Measurements from ENCODE around the gene FBXL7.

- TF ChIP-seq POLR2AphosphoS5 (IDR thresholded peaks at IDR 0.05) (no peak), RAD21 (conservative IDR thresholded peaks at IDR 0.05) (no peak), SMC3 (conservative IDR thresholded peaks at IDR 0.05; ENCODE audit: poor library complexity) (no peak), MXI1 (conservative IDR thresholded peaks at IDR 0.05; ENCODE audit: poor library complexity, severe bottlenecking) (no peak), EP300 (conservative IDR thresholded peaks at IDR 0.05; ENCODE audit: poor library complexity, severe bottlenecking) (no peak), CTCF (IDR thresholded peaks at IDR 0.05; ENCODE audit: poor library complexity, severe bottlenecking) (no peak)
Measured at GRCh38 chr5:15889001-15889400, 389.0 kb downstream of the FBXL7 start.
